ENCODE data around the gene PDGFD. TPM values are rescaled to one million over a fixed set of nuclear protein-coding genes. Genes with fewer than 3 reads are reported as not detected.

The PDGFD gene
- total and polyA plus RNA-seq, 9 donors, result 42.8 to 134 (median 77.9) TPM

DNA sequence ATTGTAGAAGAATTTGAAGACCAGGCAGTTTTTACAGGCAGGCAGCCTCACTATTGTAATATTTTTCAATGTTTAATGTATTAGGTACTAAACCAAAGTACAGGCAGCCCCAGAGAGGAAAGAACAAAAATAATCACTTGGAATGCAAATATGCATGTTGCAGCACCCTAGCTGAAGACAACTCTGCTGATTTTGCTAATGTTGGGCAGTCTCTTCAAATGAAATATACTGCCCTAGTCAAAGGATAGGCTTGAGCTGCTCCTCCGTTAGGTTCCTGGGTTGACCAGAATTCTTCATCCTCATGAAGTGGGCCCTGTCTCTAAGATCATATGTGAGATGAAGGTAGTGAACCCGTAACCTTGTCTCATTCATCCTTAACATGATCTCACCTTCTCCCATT lies 280.7 kb downstream of the PDGFD start:
- intact Hi-C loops (cut with DNase I), result no loop called here
- Histone ChIP-seq H3K27ac (no peak overlapping the region), H3K4me1 (ENCODE audit: insufficient read depth) (no peaks in the 10 kb centered on the region), H3K27me3 (no peaks in the 10 kb centered on the region), H3K9me3 (no peaks in the 10 kb centered on the region), H3K4me3 (no peak overlapping the region), H3K36me3 (no peaks in the 10 kb centered on the region)
- DNase-seq, result no peak
- 84 to 90% (median 90%) methylated on average over 2 of the region's 2 CpGs for WGBS, 3 donors
- no peak for TF ChIP-seq POLR2A (IDR thresholded peaks at IDR 0.05)
- TF ChIP-seq, protein P1, sequence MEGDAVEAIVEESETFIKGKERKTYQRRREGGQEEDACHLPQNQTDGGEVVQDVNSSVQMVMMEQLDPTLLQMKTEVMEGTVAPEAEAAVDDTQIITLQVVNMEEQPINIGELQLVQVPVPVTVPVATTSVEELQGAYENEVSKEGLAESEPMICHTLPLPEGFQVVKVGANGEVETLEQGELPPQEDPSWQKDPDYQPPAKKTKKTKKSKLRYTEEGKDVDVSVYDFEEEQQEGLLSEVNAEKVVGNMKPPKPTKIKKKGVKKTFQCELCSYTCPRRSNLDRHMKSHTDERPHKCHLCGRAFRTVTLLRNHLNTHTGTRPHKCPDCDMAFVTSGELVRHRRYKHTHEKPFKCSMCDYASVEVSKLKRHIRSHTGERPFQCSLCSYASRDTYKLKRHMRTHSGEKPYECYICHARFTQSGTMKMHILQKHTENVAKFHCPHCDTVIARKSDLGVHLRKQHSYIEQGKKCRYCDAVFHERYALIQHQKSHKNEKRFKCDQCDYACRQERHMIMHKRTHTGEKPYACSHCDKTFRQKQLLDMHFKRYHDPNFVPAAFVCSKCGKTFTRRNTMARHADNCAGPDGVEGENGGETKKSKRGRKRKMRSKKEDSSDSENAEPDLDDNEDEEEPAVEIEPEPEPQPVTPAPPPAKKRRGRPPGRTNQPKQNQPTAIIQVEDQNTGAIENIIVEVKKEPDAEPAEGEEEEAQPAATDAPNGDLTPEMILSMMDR (IDR thresholded peaks at IDR 0.05), result no peak
- TF ChIP-seq EP300 (IDR thresholded peaks at IDR 0.05), result no peak

DNA sequence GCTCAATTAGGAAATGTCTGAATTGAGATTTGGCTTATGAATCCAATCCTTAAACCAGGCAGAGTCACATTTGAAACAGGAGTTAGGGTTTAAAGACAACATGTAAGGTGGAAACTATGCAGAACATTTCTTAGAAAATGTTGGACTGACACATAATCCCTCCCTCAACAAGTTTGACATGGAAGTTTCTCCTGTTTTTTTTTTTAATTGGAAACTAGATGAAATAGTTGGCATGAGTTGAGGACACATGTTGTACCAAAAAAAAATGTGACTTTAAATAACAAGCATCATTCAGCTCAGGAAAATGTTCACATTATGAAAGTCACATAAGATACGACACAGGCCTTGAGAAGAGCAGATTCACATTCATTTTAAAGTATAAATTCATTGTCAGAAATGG lies 282.4 kb downstream of the PDGFD start:
- intact Hi-C loops (cut with DNase I), result no loop called here
- H3K4me1 ChIP-seq (ENCODE audit: insufficient read depth), result no peaks in the 10 kb centered on the region
- H3K4me3 ChIP-seq, result no peak overlapping the region
- no peak for DNase-seq
- no peaks in the 10 kb centered on the region for H3K9me3 ChIP-seq
- H3K36me3 ChIP-seq, result no peaks in the 10 kb centered on the region
- no peak for TF ChIP-seq EP300 (IDR thresholded peaks at IDR 0.05)
- TF ChIP-seq, protein P1 (IDR thresholded peaks at IDR 0.05), result no peak
- no peak for TF ChIP-seq POLR2A (IDR thresholded peaks at IDR 0.05)
- H3K27ac ChIP-seq, result no peak overlapping the region
- H3K27me3 ChIP-seq, result no peaks in the 10 kb centered on the region
- WGBS, 3 donors, result 51 to 67% (median 55%) methylated on average over 1 of the region's 1 CpG

DNA sequence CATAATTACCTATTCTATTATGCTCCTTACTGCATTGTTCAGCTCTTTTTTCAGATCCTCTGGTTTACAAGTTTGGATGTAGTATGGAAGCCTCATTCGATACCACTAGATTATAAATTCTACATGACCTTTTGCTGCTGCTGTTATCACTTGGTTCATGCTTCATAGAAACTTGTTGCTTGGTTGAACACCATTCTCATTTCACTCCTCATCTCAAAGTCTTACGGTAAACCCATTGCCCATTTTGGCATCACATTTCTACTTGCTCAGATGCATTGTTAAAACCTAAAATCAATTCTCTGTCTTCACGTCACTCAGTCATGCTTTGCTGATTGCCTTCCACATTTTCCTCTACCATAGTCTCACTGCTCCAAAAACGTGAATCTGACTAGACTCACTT lies 283.0 kb downstream of the PDGFD start:
- H3K36me3 ChIP-seq, result no peaks in the 10 kb centered on the region
- no peaks in the 10 kb centered on the region for H3K27me3 ChIP-seq
- no peaks in the 10 kb centered on the region for H3K4me1 ChIP-seq (ENCODE audit: insufficient read depth)
- intact Hi-C loops (cut with DNase I), result no loop called here
- TF ChIP-seq POLR2A (IDR thresholded peaks at IDR 0.05), result no peak
- no peaks in the 10 kb centered on the region for H3K9me3 ChIP-seq
- no peak overlapping the region for H3K4me3 ChIP-seq
- no peak for DNase-seq
- H3K27ac ChIP-seq, result no peak overlapping the region
- 91 to 95% (median 92%) methylated on average over 4 of the region's 4 CpGs for WGBS, 3 donors

DNA sequence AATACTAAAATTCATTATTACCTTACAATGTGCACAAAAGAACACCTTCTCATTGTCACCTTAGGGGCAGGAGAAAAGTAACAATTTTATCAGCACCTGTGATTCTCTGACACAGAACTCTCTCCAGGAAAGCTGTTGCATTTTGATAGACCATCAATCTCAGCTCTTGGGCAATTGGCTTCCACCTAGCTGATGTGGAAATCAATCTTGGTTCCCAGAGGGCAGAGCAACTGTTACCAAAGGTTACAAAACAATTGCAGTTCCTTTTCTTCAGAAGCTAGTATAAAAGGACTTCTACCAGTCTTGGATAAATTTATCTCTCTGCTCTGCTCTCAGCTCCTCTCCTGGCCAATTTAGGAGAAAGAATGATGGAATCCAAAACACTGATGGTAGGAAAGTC lies 285.3 kb downstream of the PDGFD start:
- TF ChIP-seq EP300 (IDR thresholded peaks at IDR 0.05) (no peak), POLR2A (IDR thresholded peaks at IDR 0.05) (no peak)
- TF ChIP-seq, protein P1 (IDR thresholded peaks at IDR 0.05), result no peak
- intact Hi-C loops (cut with DNase I), result no loop called here

DNA sequence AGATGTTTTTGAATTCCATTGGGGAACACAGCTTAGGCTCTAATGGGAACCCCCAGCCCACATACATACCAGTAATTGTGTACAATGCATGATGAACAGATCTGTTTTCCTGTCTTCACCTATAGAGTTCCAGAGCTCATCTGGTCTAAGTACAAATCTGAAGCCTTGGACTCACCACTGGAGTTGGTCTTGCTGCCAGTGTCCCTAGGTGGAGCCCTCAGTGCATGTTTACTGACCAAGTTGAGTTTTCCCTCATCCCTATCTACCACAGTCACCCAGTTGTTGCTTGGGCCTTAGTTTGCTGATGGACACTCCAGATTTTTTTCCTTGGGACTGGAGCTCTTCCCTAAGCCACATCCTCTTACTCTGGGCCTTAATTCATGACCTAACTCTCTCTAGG lies 286.7 kb downstream of the PDGFD start:
- Histone ChIP-seq H3K4me1 (ENCODE audit: insufficient read depth) (no peaks in the 10 kb centered on the region), H3K27ac (no peak overlapping the region), H3K4me3 (no peak overlapping the region), H3K9me3 (no peaks in the 10 kb centered on the region), H3K36me3 (no peaks in the 10 kb centered on the region), H3K27me3 (no peaks in the 10 kb centered on the region)
- TF ChIP-seq POLR2A (IDR thresholded peaks at IDR 0.05), result no peak
- no peak for TF ChIP-seq EP300 (IDR thresholded peaks at IDR 0.05)
- TF ChIP-seq, protein P1 (IDR thresholded peaks at IDR 0.05), result no peak
- intact Hi-C loops (cut with DNase I), result no loop called here
- no peak for DNase-seq

More for the DNA sequence above, 285.3 kb downstream of the PDGFD start:
- no peaks in the 10 kb centered on the region for H3K9me3 ChIP-seq
- H3K27ac ChIP-seq, result no peak overlapping the region
- H3K36me3 ChIP-seq, result no peaks in the 10 kb centered on the region
- H3K27me3 ChIP-seq, result no peaks in the 10 kb centered on the region
- no peak overlapping the region for H3K4me3 ChIP-seq
- H3K4me1 ChIP-seq (ENCODE audit: insufficient read depth), result no peaks in the 10 kb centered on the region
- no peak for DNase-seq

Measured in ovary (tissue), 9 donors.